Endothelial cell of umbilical vein (primary cell): ENCODE measurements around the gene KLHL42. TPM values are rescaled to one million over a fixed set of nuclear protein-coding genes. Genes with fewer than 3 reads are reported as not detected.

Experiments used
- BruUV-seq: library from RNA; stranded (reverse); fragments of 400-500 nt; replicated peaks from 2 replicates; lab custom pipeline; 2021; lab: Mats Ljungman, UMichigan
- CTCF ChIA-PET: fragments of 300-600, 350-600 bp; sonication (Branson Sonifier 250); formaldehyde crosslinking; loops from one replicate; lab custom pipeline; 2021; ENCODE audit warnings: antibody characterized with exemption, inconsistent platforms; lab: Charles Lee
- POLR2A ChIA-PET: fragments of 300-600, 350-600 bp; sonication (Branson Sonifier 250); formaldehyde crosslinking; loops from one replicate; lab custom pipeline; 2021; ENCODE audit warnings: antibody characterized with exemption, inconsistent platforms; lab: Charles Lee
- DNase-seq: peaks from one replicate; pipeline ENCODE4 v3.0.0-alpha.2; 2011; ENCODE audit warnings: low read depth, low spot score
- FAIRE-seq: peaks from 2 replicates; lab custom pipeline; 2011; peaks lifted over from hg19 to GRCh38; lab: Jason Lieb, UNC
- H2AFZ ChIP-seq: 2 replicates; pipeline ENCODE4 v1.6.0; 2012; ENCODE audit warnings: low read depth, low read length, control low read depth, inconsistent platforms
- H3K27ac ChIP-seq: 2 replicates; pipeline ENCODE4 v1.5.1; 2011; ENCODE audit warnings: low read depth, mild to moderate bottlenecking, control low read depth, low read length, moderate library complexity; ENCODE audit not compliant: insufficient read depth
- H3K27me3 ChIP-seq, 2 experiments: 2 replicates each; pipeline versions ENCODE4 v1.6.0 to v1.6.1; 2011; ENCODE audit warnings: low read length in 2 of 2, mixed read lengths in 1 of 2; ENCODE audit not compliant: control insufficient read depth in 2 of 2, insufficient read depth in 2 of 2
- H3K36me3 ChIP-seq, 2 experiments: 2 replicates in 1 of 2; 3 replicates in 1 of 2; pipeline ENCODE4 v1.5.1; 2011; ENCODE audit warnings: low read length in 2 of 2, mild to moderate bottlenecking in 1 of 2, moderate library complexity in 1 of 2; ENCODE audit not compliant: control insufficient read depth in 2 of 2, insufficient read depth in 2 of 2; ENCODE audit errors: extremely low read depth in 1 of 2
- H3K4me1 ChIP-seq: 3 replicates; pipeline ENCODE4 v1.5.1; 2011; ENCODE audit warnings: mild to moderate bottlenecking, low read length; ENCODE audit not compliant: control insufficient read depth, insufficient read depth; ENCODE audit errors: extremely low read depth
- H3K4me2 ChIP-seq: 2 replicates; pipeline ENCODE4 v1.6.1; 2011; ENCODE audit warnings: low read length, control low read depth, mixed read lengths; ENCODE audit not compliant: insufficient read depth
- H3K4me3 ChIP-seq, 3 experiments: fragments of 200-600 bp in 1 of 3; sonication (generic), shearing (Covaris generic) in 1 of 3; replicated peaks in 1 of 3; 2 replicates each; pipeline ENCODE4 v1.5.1; 2011 to 2016; ENCODE audit warnings: control low read depth in 3 of 3, low read length in 3 of 3, mild to moderate bottlenecking in 2 of 3, inconsistent platforms in 1 of 3, low read depth in 1 of 3, moderate library complexity in 1 of 3; ENCODE audit not compliant: insufficient read depth in 1 of 3
- H3K79me2 ChIP-seq: 2 replicates; pipeline ENCODE4 v1.6.0; 2012; ENCODE audit warnings: low read length, inconsistent platforms; ENCODE audit not compliant: control insufficient read depth, insufficient read depth
- H3K9ac ChIP-seq: replicated peaks from 2 replicates; pipeline ENCODE3; 2011; ENCODE audit warnings: low read length, control low read depth; ENCODE audit not compliant: insufficient read depth; ENCODE audit errors: extremely low read depth
- H3K9me1 ChIP-seq: replicated peaks from 3 replicates; pipeline ENCODE4 v1.6.0; 2011; ENCODE audit warnings: mild to moderate bottlenecking, low read length; ENCODE audit not compliant: control insufficient read depth, insufficient read depth; ENCODE audit errors: extremely low read depth
- H3K9me3 ChIP-seq: replicated peaks from 2 replicates; pipeline ENCODE4 v1.5.1; 2012; ENCODE audit warnings: low read length, inconsistent platforms; ENCODE audit not compliant: control insufficient read depth, insufficient read depth
- H4K20me1 ChIP-seq: replicated peaks from 2 replicates; pipeline ENCODE3; 2011; ENCODE audit warnings: mild to moderate bottlenecking, low read length; ENCODE audit not compliant: control insufficient read depth, insufficient read depth; ENCODE audit errors: extremely low read depth
- EZH2 ChIP-seq: IDR thresholded peaks from 2 replicates; pipeline ENCODE4 v1.6.1; 2012; ENCODE audit warnings: borderline replicate concordance, low read depth, mild to moderate bottlenecking, moderate library complexity, low read length, inconsistent platforms; ENCODE audit not compliant: severe bottlenecking
- FOS ChIP-seq: IDR thresholded peaks from 2 replicates; pipeline ENCODE4 v1.6.1; 2011; ENCODE audit warnings: mild to moderate bottlenecking, low read length, moderate library complexity, borderline replicate concordance; ENCODE audit not compliant: insufficient read depth
- GATA2 ChIP-seq: IDR thresholded peaks from 2 replicates; pipeline ENCODE4 v1.7.0; 2011; ENCODE audit warnings: low read depth, mild to moderate bottlenecking, moderate library complexity, mixed read lengths, low read length; ENCODE audit not compliant: insufficient read length, insufficient read depth
- JUN ChIP-seq: IDR thresholded peaks from 2 replicates; pipeline ENCODE4 v1.6.1; 2011; ENCODE audit warnings: borderline replicate concordance, low read depth; ENCODE audit not compliant: insufficient read length, insufficient read depth
- MAX ChIP-seq: IDR thresholded peaks from 2 replicates; pipeline ENCODE4 v1.6.1; 2011; ENCODE audit not compliant: insufficient read depth, insufficient read length
- MYC ChIP-seq: IDR thresholded peaks from one replicate; pipeline ENCODE4 v1.6.1; 2011; ENCODE audit warnings: mild to moderate bottlenecking, low read depth, low read length
- POLR2A ChIP-seq: IDR thresholded peaks from 2 replicates; pipeline ENCODE4 v1.6.1; 2012; ENCODE audit warnings: low read depth, mild to moderate bottlenecking, control low read depth, low read length
- POLR2AphosphoS5 ChIP-seq: IDR thresholded peaks from 2 replicates; pipeline ENCODE4 v1.6.1; 2012; ENCODE audit warnings: low read depth, mild to moderate bottlenecking, control low read depth, low read length, moderate library complexity; ENCODE audit not compliant: insufficient read depth
- dilution Hi-C: fragments of 300-500 bp; cut with MboI; formaldehyde crosslinking; loops from one replicate; pipeline ENCODE4 v1.15.0; 2019; ENCODE audit warnings: low sequenced_read_pairs; ENCODE audit not compliant: extremely low pct_ligation_motif_present
- intact Hi-C: fragments of 100-400 bp; cut with micrococcal nuclease; formaldehyde crosslinking; loops from one replicate; pipeline ENCODE4 v1.10.0; 2022
- polyA plus RNA-seq, 4 experiments: library from polyadenylated mRNA; depleted of rRNA in 3 of 4; stranded (reverse) in 3 of 4; unstranded in 1 of 4; fragments of >200 nt; gene quantifications; 2 replicates each; pipeline versions ENCODE4 v1.2.1 to v1.2.3, GENCODE V29; 2011 to 2012; ENCODE audit warnings: missing spikeins in 1 of 4
- total RNA-seq: library from RNA; stranded (reverse); gene quantifications from 2 replicates; pipeline ENCODE4 v1.2.3, GENCODE V29; 2021

KLHL42 gene
- total and polyA plus RNA-seq, 2 donors (not counting 3 experiments of a cell fraction or from before 2014, with no cell fraction given), result 20.1 to 36.2 TPM

GRCh38 chr12:27801630-27802029 lies 21.6 kb downstream of the KLHL42 start:
- Histone ChIP-seq H3K4me3 (no peak overlapping the region), H3K4me1 (no peaks in the 10 kb centered on the region), H3K79me2 (no peaks in the 10 kb centered on the region), H2AFZ (no peak overlapping the region), H3K27ac (no peak overlapping the region), H3K27me3 (peaks cover 0 to 3% of the 10 kb centered on the region in 2 experiments), H4K20me1 (no peaks in the 10 kb centered on the region), H3K9ac (no peak overlapping the region), H3K36me3 (peaks cover 2 to 3% of the 10 kb centered on the region in 2 experiments), H3K4me2 (no peak overlapping the region), H3K9me1 (no peaks in the 10 kb centered on the region), H3K9me3 (no peaks in the 10 kb centered on the region)
- ChIA-PET CTCF (no interaction called here), POLR2A (interaction anchor here (0.7 kb wide), 1 partner anchor 16 kb away, joined by 3 read pairs; no protein-coding TSS in a partner anchor)
- no TSS peak for BruUV-seq
- FAIRE-seq (no peak), DNase-seq (no peak)
- dilution Hi-C loops, result no loop called here
- intact Hi-C loops, result no loop called here
- TF ChIP-seq FOS, result no peak
- no peak for TF ChIP-seq MYC
- no peak for TF ChIP-seq MAX
- no peak for TF ChIP-seq POLR2A
- TF ChIP-seq POLR2AphosphoS5, result no peak

- FAIRE-seq, result no peak
- no peaks in the 10 kb centered on the region for H3K9me1 ChIP-seq
- DNase-seq, result no peak
- no peaks in the 10 kb centered on the region for H3K79me2 ChIP-seq
- peaks cover 0 to 3% of the 10 kb centered on the region in 2 experiments for H3K36me3 ChIP-seq
- H3K9me3 ChIP-seq, result no peaks in the 10 kb centered on the region
- BruUV-seq, result no TSS peak
- POLR2A ChIA-PET, result no interaction called here
- CTCF ChIA-PET, result no interaction called here
- H3K9ac ChIP-seq, result no peak overlapping the region
- H3K4me2 ChIP-seq, result no peak overlapping the region
- no peak overlapping the region for H2AFZ ChIP-seq
- H3K27ac ChIP-seq, result no peak overlapping the region
- H3K27me3 ChIP-seq, result peaks cover 0 to 3% of the 10 kb centered on the region in 2 experiments
- intact Hi-C loops (no loop called here), dilution Hi-C loops (no loop called here)
- no peaks in the 10 kb centered on the region for H3K4me1 ChIP-seq
- TF ChIP-seq FOS (no peak), POLR2AphosphoS5 (no peak), JUN (no peak), POLR2A (no peak), EZH2 (no peak), MYC (no peak), MAX (no peak), GATA2 (no peak)
- no peaks in the 10 kb centered on the region for H4K20me1 ChIP-seq
- no peak overlapping the region for H3K4me3 ChIP-seq
These were observed 22.5 kb downstream of the KLHL42 start for GRCh38 chr12:27802511-27802910.
